Measurements from ENCODE around the gene PRR11.
"Not testable (repeated sequence)": the region's sequence is repeated elsewhere in the genome, so short reads cannot be mapped to it uniquely, and the experiment has no call there.

Gene PRR11

GRCh38 chr17:59155439-59156177 is at the start of gene PRR11:
Gene PRR11, plus strand, starts transcription at chr17:59155746. Its CDS starts 14,007 bp downstream, at chr17:59169753.
- DNase-seq (ENCODE audit: low read depth in 2 of 2): peak; percentile 87 to 91

GRCh38 chr17:59105852-59106462 is 49.6 kb upstream of the PRR11 start:
- DNase-seq (ENCODE audit: low read depth in 2 of 2): peak; percentile 55 to 64

GRCh38 chr17:59106463-59107305 is 48.9 kb upstream of the PRR11 start, which contains the start of gene TRIM37:
Gene TRIM37, minus strand, starts transcription at chr17:59106880. Its CDS starts 419 bp downstream, at chr17:59106461.
- DNase-seq (ENCODE audit: low read depth in 2 of 2): peak; percentile 97 to 99

GRCh38 chr17:59107306-59107670 is 48.3 kb upstream of the PRR11 start:
- DNase-seq (ENCODE audit: low read depth in 2 of 2): no peak

DNA sequence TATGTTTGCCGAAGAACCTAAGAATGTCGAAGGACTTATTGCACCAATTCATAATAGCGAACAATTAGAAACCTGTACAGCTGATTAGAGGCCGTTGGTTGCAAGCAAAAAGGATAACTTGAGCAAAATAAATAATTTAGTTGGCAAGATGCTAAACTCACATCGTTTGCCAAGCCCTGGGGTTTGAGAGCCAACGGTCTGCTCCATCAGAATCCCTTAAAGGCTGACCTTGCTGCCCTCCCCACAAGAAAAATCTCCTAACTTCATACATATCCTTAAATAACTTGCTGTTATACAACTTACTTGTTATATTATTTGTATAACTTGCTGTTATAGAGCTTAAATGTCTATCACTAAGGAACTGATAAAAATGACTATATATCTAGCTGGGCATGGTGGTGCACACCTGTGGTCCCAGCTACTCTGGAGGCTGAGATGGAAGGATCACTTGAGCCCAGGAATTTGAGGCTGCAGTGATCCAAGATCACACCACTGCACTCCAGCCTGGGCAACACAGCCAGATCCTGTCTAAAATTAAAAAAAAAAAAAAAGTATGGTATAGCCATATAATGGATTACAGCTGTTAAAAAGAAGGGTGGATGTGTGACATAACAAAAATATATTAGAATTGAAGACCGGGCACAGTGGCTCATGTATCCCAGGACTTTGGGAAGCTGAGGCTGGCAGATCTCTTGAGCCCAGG is 47.0 kb upstream of the PRR11 start:
- DNase-seq (ENCODE audit: low read depth in 2 of 2): no peak

DNA sequence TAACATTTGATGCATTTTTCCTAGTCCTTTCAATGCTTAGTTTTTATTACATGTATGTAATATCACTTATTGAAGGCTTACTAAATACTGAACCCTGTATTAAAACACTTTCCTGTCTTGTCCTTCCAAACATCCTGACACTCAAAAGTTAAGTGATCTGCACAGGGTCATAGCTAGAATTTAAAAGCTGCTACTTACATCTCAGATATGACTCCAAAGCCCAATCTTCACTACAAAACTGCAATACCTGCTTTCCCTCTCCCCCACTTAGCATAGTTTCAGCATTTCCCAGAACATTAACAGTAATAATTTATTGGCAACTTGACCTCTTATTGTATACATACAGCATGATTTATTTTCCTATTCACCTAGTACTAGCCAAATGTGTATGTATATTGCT is 44.6 kb upstream of the PRR11 start:
- DNase-seq (ENCODE audit: low read depth in 2 of 2): no peak

DNA sequence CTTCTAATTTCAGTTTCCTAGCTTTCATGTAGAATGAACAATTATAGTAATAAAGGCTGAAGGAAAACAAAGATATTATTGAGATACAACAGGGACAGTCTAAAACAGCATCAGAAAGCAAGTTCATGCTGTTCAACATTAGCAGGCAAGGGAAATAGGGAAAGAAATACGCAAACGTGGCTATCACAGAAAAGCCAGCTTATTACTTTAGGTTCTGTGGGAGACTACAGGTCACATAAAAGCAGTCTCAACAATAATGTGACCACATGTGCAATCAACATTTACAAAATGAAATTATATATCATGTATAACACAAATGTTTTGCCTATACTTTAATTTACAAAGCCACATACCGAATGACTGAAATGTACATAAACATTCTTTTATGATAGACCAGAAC is 44.0 kb upstream of the PRR11 start:
- DNase-seq (ENCODE audit: low read depth in 2 of 2): no peak

- DNase-seq (ENCODE audit: low read depth in 2 of 2): no peak
These were observed 40.1 kb upstream of the PRR11 start for GRCh38 chr17:59115474-59115873.

GRCh38 chr17:59121901-59122480 is 33.6 kb upstream of the PRR11 start:
- DNase-seq (ENCODE audit: low read depth in 2 of 2): no peak

DNA sequence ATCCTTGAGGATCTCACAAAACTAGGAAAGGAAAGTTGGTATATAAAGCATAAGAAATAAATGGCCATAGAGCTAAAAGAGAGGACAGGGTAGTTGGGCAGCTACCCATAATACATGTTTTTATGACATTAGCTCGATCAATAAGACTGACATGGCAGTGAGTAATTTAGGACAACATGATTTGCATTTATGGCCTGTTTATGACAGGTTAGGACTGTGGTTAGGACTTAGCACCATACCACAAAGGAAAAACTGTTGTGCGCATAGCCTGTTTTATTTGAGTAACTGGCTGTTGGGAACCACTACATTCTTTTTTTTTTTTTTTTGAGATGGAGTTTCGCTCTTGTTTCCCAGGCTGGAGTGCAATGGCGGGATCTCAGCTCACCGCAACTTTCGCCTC is 30.9 kb upstream of the PRR11 start:
- no peak for DNase-seq (ENCODE audit: low read depth in 2 of 2)

DNA sequence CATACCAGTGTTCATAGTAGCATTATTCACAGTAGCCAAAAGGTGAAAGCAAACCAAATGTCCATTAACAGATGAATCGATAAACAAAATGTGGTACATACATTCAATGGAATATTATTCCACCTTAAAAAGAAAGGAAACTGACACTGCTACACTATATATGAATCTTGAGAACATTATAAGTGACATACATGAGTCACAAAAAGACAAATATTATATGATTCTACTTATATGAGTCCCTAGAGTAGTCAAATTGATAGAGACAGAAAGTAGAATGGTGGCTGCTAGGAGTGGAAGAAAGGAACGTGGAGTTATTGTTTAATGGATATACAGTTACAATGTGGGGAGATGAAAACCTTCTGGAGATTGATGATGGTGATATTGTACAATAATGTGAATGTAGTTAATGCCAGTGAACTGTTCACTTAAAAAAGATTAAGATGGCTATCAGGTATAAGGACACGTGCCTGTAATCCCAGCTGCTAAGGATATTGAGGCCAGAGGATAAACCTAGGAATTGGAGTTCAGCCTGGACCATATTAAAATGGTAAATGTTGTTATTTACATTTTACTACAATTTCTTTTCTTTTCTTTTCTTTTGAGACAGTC is 28.6 kb upstream of the PRR11 start:
- no peak for DNase-seq (ENCODE audit: low read depth in 2 of 2)

- no peak for DNase-seq (ENCODE audit: low read depth in 2 of 2)
These were observed 25.7 kb upstream of the PRR11 start for GRCh38 chr17:59129814-59130213.

GRCh38 chr17:59131131-59131530 is 24.4 kb upstream of the PRR11 start:
- no peak for DNase-seq (ENCODE audit: low read depth in 2 of 2)

GRCh38 chr17:59138339-59138738 is 17.2 kb upstream of the PRR11 start:
- DNase-seq (ENCODE audit: low read depth in 2 of 2): not testable (repeated sequence)

- no peak for DNase-seq (ENCODE audit: low read depth in 2 of 2)
These were observed 15.6 kb upstream of the PRR11 start for GRCh38 chr17:59139939-59140338.

DNA sequence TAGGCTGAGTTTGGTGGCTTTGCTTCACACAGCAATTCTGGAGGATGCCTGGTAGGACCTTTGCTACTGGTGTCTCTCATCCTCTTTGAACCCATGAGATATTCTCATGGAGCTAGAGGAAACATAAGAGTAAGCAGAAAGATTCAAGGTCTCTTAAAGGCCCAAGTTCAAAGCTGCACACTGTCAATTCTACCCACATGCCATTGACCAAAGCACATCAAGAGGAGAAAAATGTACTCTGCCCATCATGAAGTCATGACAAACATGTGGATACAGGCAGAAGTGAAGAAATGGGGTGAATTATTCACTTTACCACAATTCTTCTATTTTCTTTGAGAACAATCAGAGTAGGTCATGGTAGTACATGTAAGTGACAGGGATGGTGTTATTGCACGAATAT is 13.7 kb upstream of the PRR11 start:
- DNase-seq (ENCODE audit: low read depth in 2 of 2): no peak

DNA sequence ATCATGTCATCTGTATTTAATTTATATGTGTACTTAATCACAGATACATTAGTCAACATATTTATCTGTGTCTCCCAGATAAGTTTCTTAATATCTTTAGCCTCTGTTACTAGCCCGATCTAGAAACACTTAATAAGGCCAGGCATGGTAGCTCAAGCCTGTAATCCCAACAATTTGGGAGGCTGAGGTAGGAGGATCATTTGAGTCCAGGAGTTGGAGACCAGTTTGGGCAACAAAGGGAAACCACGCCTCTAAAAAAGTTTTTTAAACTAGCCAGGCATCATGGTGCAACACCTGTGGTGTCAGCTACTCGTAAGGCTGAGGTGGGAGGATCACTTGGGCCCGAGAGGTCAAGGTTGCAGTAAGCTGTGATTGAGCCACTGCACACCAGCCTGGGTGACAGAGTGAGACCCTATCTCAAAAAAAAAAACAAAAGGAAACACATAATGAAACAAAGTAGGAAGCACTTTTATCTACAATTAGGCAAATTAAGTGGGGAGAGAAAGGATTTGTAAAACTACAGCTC is 9.9 kb upstream of the PRR11 start:
- DNase-seq (ENCODE audit: low read depth in 2 of 2): no peak

DNA sequence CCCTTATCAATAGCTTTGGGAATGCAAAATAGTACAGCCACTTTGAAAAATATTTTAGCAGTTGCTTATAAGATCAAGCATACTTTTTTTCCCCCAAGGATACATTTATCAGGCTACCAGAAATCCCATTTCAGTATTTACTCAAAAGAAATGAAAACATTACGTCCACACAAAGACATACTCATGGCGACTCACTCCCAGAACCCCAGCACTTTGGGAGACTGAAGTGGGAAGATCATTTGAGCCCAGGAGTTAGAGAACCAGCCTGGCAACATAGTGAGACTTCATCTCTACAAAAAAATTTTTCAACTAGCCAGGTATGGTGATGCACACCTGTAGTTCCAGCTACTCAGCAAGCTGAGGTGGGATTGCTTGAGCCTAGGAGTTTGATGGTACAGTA is 6.5 kb upstream of the PRR11 start:
- no peak for DNase-seq (ENCODE audit: low read depth in 2 of 2)

DNA sequence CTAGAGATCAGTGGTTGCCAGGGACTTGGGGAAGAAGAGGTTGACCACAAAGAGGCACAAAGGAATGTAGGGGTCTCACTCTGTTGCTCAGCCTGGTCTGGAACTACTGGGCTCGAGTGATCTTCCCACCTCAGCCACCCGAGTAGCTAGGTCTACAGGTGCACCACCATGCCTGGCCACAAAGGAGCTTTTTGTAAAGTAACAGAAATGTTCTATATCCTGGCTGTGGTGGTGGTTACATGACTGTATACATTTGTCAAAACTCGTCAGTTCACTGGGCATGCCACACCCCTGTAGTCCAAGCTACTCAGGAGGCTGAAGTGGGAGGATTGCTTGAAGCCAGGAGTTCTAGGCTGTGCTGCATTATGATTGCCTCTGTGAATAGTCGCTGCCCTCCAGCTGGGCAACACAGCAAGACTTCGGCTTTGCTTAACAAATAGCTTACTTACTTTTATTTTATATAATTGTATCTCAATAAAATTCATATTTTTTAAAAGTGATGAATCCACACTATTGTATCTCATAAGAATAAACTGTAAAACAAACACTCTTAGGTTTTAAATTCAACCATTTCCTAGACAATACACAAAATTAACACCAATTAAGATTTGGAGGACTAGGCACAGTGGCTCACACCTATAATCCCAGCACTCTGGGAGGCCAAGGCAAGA is 5.6 kb upstream of the PRR11 start:
- DNase-seq (ENCODE audit: low read depth in 2 of 2): no peak

DNA sequence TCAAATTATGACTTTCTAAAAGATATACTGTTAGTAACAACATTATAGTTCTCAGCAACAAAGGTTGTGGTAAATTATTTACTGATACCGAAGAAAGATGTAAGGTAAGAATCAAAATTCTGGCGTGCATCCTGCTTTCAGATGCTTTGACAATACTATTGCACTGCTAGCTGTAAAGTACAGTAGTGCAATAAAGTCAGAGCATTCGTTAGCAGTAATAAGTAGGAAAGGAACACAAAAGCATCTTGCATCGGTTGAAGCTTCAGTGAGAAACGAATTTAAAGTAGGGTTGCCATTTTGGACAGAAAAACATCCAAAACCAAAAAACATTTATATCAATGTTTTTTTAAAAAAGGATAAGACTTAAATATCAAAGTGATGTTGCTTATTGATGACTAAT is 4.5 kb upstream of the PRR11 start:
- DNase-seq (ENCODE audit: low read depth in 2 of 2): no peak
